Measurements from ENCODE around the gene NCOA3. TPM values are rescaled to one million over a fixed set of nuclear protein-coding genes. Genes with fewer than 3 reads are reported as not detected.

Gene NCOA3
- total RNA-seq, 2 experiments from 2014 or later = 66.2 to 73.7 TPM

DNA sequence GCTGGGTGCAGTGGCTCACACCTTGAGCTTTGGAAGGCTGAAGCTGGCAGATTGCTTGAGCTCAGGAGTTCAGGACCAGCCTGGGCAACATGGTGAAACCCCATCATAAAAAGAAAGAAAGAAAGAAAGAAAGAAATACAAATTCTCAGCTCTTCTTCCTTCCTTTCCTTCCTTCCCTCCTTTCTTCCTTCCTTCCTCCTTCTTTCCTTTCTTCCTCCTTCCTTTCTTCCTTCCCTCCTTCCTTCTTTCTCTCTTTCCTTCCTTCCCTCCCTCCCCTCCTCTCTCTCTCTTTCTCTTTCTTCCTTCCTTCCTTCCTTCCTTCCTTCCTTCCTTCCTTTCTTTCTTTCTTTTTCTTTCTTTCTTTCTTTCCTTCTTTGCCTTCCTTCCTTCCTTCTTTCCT lies 21.0 kb upstream of the NCOA3 start:
- peaks cover 28% of the 10 kb centered on the region for H3K4me1 Mint-ChIP-seq (ENCODE audit: low read depth)
- H3K27ac Mint-ChIP-seq = no peak overlapping the region
- H3K36me3 Mint-ChIP-seq (ENCODE audit: low read depth) = no peaks in the 10 kb centered on the region
- TF ChIP-seq, protein P1, sequence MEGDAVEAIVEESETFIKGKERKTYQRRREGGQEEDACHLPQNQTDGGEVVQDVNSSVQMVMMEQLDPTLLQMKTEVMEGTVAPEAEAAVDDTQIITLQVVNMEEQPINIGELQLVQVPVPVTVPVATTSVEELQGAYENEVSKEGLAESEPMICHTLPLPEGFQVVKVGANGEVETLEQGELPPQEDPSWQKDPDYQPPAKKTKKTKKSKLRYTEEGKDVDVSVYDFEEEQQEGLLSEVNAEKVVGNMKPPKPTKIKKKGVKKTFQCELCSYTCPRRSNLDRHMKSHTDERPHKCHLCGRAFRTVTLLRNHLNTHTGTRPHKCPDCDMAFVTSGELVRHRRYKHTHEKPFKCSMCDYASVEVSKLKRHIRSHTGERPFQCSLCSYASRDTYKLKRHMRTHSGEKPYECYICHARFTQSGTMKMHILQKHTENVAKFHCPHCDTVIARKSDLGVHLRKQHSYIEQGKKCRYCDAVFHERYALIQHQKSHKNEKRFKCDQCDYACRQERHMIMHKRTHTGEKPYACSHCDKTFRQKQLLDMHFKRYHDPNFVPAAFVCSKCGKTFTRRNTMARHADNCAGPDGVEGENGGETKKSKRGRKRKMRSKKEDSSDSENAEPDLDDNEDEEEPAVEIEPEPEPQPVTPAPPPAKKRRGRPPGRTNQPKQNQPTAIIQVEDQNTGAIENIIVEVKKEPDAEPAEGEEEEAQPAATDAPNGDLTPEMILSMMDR (IDR thresholded peaks at IDR 0.05) = no peak
- H3K4me3 Mint-ChIP-seq = no peak overlapping the region
- no peaks in the 10 kb centered on the region for H3K9me3 Mint-ChIP-seq
- intact Hi-C loops (cut with micrococcal nuclease) = no loop called here
- POLR2A ChIA-PET = no interaction called here
- no peak for DNase-seq
- H3K27me3 Mint-ChIP-seq = no peaks in the 10 kb centered on the region
- CTCF ChIA-PET = interaction anchor here (1.1 kb wide), 2 partner anchors 10 to 96 kb away, joined by 3 read pairs; no protein-coding TSS in a partner anchor
- ATAC-seq = no peak

DNA sequence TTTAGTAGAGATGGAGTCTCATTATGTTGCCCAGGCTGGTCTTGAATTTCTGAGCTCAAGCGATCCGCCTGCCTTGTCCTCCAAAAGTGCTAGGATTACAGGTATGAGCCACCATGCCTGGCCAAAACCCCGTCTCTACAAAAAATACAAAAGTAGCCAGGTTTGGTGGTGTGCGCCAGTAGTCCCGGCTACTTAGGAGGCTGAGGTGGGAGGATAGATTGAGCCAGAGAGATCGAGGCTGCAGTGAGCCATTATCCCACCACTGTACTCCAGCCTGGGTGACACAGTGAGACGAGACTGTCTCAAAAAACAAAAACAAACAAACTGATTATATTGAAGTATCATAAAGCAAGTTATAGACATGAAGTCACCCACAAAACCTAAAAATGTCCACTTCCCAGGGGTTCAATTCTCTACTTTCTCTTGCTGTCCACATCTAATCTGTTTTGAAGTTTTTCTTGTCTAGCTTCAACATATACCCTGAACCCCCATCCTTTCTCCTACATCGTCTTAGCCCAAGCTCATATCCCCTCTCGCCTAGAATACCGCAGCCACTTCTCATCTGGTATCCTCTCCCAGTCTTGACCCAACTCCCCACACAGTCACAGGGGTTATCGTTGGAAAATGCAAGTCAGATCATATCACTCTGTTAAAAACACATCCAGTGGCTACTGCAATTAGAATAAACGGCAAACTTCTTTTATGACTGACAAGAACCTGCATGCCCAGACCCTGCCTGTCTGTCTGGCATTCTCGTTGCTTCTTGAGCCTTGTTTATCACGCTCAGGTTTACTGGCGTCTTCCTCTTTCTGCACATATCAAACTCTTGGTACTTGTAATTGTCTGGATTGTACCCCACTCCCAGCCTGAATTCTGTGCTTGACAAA lies 20.1 kb upstream of the NCOA3 start:
- H3K27ac Mint-ChIP-seq = no peak overlapping the region
- no peaks in the 10 kb centered on the region for H3K36me3 Mint-ChIP-seq (ENCODE audit: low read depth)
- TF ChIP-seq, protein P1 (IDR thresholded peaks at IDR 0.05) = no peak
- H3K9me3 Mint-ChIP-seq = no peaks in the 10 kb centered on the region
- intact Hi-C loops (cut with micrococcal nuclease) = no loop called here
- no peak overlapping the region for H3K4me3 Mint-ChIP-seq
- no peaks in the 10 kb centered on the region for H3K27me3 Mint-ChIP-seq
- no peak for DNase-seq
- ChIA-PET POLR2A (no interaction called here), CTCF (interaction anchor here (1.1 kb wide), 1 partner anchor 11 kb away, joined by 3 read pairs; no protein-coding TSS in a partner anchor)
- no peak for ATAC-seq
- peaks cover 35% of the 10 kb centered on the region for H3K4me1 Mint-ChIP-seq (ENCODE audit: low read depth)

DNA sequence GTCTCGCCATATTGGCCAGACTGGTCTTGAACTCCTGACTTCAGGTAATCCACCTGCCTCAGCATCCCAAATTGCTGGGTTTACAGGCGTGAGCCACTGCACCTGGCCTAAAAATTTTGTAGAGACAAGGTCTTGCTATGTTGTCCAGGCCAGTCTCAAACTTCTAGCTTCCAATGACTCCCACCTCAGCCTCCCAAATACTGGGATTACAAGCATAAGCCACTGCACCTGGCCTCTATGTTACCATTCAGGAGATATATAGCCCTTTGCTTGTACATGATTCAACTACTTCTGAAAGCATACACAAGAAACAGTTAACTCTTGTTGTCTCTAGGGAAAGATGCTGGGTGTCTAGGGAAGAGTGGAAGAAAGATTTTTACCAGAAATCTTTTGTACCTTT lies 19.0 kb upstream of the NCOA3 start:
- H3K4me1 Mint-ChIP-seq (ENCODE audit: low read depth) = peaks cover 46% of the 10 kb centered on the region
- TF ChIP-seq, protein P1 (IDR thresholded peaks at IDR 0.05) = no peak
- DNase-seq (no peak), ATAC-seq (no peak)
- no peaks in the 10 kb centered on the region for H3K9me3 Mint-ChIP-seq
- no peak overlapping the region for H3K4me3 Mint-ChIP-seq
- CTCF ChIA-PET = no interaction called here
- no peaks in the 10 kb centered on the region for H3K27me3 Mint-ChIP-seq
- POLR2A ChIA-PET = no interaction called here
- intact Hi-C loops (cut with micrococcal nuclease) = no loop called here
- H3K36me3 Mint-ChIP-seq (ENCODE audit: low read depth) = peaks cover 1% of the 10 kb centered on the region
- no peak overlapping the region for H3K27ac Mint-ChIP-seq

DNA sequence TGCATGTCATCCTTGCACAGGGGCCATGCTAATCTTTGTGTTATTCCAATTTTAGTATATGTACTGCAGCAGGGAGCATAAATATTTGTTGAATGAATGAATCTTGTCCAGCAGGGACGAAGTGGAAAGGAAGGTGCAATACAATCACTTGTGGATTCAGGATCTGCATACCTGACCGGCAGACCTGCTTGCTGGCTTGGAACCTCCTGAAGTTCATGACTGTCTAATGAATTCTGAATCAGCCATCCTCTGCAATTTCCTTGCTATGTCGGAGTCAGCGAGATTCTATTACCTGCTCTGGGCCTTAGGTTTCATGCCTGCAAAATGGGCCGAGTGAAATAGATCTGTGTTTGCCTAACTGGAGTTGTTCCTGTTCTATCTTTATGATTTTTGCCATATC lies 17.4 kb upstream of the NCOA3 start:
- no peak overlapping the region for H3K27ac Mint-ChIP-seq
- CTCF ChIA-PET = interaction anchor here (0.6 to 1.9 kb wide), 2 partner anchors 27 to 82 kb away, joined by 3 to 5 read pairs; no protein-coding TSS in a partner anchor
- peaks cover 3% of the 10 kb centered on the region for H3K36me3 Mint-ChIP-seq (ENCODE audit: low read depth)
- TF ChIP-seq, protein P1 (IDR thresholded peaks at IDR 0.05) = no peak
- no peak for DNase-seq
- intact Hi-C loops (cut with micrococcal nuclease) = no loop called here
- ATAC-seq = no peak
- POLR2A ChIA-PET = interaction anchor here (0.6 kb wide), 1 partner anchor 18 kb away, joined by 3 read pairs; no protein-coding TSS in a partner anchor
- no peak overlapping the region for H3K4me3 Mint-ChIP-seq
- H3K27me3 Mint-ChIP-seq = no peaks in the 10 kb centered on the region
- peaks cover 1% of the 10 kb centered on the region for H3K9me3 Mint-ChIP-seq
- H3K4me1 Mint-ChIP-seq (ENCODE audit: low read depth) = peaks cover 52% of the 10 kb centered on the region

Measured in activated CD8-positive, alpha-beta T cell treated with anti-CD3 and anti-CD28 coated beads for 36 hours (primary cell).